NCI-H526 (cell line): Measurements from ENCODE around the gene EIF4G3.
"Not testable (repeated sequence)": the region's sequence is repeated elsewhere in the genome, so short reads cannot be mapped to it uniquely, and the experiment has no call there.

Experiments
- DNase-seq, 2 experiments: peaks; one replicate each; lab custom pipeline; 2025; lab: John Stamatoyannopoulos, UW

The EIF4G3 gene

DNA sequence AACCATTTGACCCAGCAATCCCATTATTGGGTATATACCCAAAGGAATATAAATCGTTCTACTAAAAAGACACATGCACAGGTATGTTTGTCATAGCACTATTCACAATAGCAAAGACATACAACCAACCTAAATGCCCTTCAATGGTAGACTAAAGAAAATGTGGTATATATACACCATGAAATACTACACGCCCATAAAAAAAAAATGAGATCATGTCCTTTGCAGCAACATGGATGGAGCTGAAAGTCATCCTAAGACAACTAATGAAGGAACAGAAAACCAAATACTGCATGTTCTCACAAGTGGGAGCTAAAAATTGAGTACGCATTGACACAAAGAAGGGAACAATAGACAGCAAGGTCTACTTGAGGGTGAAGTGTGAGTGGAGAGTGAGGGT lies 72.0 kb downstream of the EIF4G3 start:
- no peak for DNase-seq

GRCh38 chr1:21100481-21100921 lies 76.2 kb downstream of the EIF4G3 start:
- DNase-seq = no peak

GRCh38 chr1:21099869-21100131 lies 76.9 kb downstream of the EIF4G3 start:
- DNase-seq = no peak

GRCh38 chr1:21099034-21099868 lies 77.4 kb downstream of the EIF4G3 start:
- no peak for DNase-seq

GRCh38 chr1:21098186-21098915 lies 78.3 kb downstream of the EIF4G3 start:
- no peak for DNase-seq

DNA sequence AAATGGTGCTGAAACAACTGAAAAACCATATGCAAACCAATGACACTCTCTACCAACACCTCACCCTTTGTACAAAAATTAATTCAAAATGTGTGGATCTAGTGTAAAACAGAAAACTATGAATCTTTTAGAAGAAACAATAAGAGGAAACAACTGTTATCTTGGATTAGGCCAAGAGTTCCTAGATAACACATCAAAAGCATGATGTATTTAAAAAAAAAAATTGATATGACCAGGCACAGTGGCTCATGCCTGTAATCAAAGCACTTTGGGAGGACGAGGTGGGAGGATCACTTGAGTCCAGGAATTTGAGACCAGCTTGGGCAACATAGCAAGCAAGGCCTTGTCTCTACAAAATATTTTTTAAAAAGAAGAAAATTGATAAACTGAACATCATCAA lies 79.0 kb downstream of the EIF4G3 start:
- DNase-seq = no peak

GRCh38 chr1:21095976-21096375 lies 80.7 kb downstream of the EIF4G3 start:
- DNase-seq = no peak

DNA sequence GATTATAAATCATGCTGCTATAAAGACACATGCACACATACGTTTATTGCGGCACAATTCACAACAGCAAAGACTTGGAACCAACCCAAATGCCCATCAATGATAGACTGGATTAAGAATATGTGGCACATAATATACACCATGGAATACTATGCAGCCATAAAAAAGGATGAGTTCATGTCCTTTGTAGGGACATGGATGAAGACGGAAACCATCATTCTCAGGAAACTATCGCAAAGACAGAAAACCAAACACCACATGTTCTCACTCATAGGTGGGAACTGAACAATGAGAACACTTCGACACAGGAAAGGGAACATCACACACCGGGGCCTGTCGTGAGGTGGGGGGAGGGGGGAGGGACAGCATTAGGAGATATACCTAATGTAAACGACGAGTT lies 82.4 kb downstream of the EIF4G3 start:
- not testable (repeated sequence) for DNase-seq

DNA sequence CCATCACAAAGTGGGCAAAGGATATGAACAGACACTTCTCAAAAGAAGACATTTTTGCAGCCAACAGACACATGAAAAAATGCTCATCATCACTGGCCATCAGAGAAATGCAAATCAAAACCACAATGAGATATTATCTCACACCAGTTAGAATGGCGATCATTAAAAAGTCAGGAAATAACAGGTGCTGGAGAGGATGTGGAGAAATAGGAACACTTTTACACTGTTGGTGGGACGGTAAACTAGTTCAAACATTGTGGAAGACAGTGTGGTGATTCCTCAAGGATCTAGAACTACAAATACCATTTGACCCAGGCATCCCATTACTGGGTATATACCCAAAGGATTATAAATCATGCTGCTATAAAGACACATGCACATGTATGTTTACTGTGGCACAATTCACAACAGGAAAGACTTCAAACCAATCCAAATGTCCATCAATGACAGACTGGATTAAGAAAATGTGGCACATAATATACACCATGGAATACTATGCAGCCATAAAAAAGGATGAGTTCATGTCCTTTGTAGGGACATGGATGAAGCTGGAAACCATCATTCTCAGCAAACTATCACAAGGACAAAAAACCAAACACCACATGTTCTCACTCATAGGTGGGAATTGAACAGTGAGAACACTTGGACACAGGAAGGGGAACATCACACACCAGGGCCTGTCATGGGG lies 83.3 kb downstream of the EIF4G3 start:
- not testable (repeated sequence) for DNase-seq

DNA sequence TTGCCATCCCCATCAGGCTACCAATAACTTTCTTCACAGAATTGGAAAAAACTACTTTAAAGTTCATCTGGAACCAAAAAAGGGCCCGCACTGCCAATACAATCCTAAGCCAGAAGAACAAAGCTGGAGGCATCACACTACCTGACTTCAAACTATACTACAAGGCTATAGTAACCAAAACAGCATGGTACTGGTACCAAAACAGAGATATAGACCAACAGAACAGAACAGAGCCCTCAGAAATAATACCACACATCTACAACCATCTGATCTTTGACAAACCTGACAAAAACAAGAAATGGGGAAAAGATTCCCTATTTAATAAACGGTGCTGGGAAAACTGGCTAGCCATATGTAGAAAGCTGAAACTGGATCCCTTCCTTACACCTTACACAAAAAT lies 84.2 kb downstream of the EIF4G3 start:
- not testable (repeated sequence) for DNase-seq

GRCh38 chr1:21091053-21091690 lies 85.5 kb downstream of the EIF4G3 start:
- not testable (repeated sequence) for DNase-seq

- DNase-seq = no peak
Measured at GRCh38 chr1:21090463-21090862, 86.2 kb downstream of the EIF4G3 start.

- DNase-seq = no peak
Measured at GRCh38 chr1:21089731-21090130, 87.0 kb downstream of the EIF4G3 start.

DNA sequence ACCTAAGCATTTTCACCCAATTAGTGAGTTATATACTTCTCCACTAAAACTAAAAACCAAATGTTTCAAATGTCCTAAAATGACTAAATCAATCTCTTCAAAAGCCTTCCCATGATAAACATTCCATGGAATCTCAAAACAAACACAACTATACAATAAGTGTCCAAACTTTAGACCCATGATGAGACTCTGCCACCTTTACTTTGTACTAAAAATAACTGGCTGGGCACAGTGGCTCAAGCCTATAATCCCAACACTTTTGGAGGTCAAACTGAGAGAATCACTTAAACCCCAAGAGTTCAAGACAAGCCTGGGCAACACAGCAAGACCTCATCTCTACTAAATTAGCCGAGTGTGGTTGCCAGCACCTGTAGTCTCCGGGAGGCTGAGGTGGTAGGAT lies 87.4 kb downstream of the EIF4G3 start:
- no peak for DNase-seq

GRCh38 chr1:21084111-21084810 lies 92.4 kb downstream of the EIF4G3 start:
- DNase-seq = no peak

- DNase-seq = no peak
Measured at GRCh38 chr1:21082073-21082472, 94.6 kb downstream of the EIF4G3 start.

- DNase-seq = no peak
Measured at GRCh38 chr1:21077085-21077484, 99.6 kb downstream of the EIF4G3 start.

DNA sequence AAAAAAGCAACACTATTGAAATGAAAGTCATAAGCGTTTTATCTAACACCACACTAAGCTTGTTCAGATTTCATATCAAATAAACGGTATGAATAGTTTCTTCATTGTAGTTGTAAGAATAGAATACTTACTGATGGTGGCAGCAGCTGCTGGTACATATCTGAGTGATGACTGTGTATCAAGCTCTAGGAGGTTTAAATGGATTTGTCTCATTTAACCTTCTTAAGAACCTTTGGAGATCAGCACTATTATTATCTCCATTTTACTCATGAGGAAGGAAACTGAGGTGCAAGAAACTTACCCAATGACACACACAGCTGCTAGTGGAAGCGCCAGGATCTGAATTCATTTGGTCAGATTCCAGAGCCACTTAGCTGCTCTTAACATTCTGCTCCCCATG lies 104.0 kb downstream of the EIF4G3 start:
- DNase-seq = no peak

DNA sequence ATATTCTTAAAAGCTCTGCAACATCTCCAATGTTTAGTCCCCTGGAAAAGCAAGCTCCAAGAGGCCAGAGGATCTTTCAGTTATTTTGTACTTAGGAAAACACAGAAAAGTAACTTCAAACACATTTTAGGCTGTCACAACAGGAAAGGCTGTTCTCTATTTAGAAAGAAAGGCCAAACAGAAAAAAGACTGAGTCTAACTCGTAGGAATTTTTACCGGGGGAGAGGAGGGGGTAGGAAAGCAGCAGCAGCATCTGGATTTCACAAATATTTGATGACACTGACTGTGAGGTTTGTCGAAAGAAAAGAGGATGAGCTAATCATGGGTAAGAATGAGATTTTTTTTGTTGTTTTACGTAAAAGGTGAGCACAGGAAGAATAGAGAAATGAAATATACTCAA lies 107.1 kb downstream of the EIF4G3 start:
- no peak for DNase-seq

- no peak for DNase-seq
Measured at GRCh38 chr1:21068937-21069336, 107.8 kb downstream of the EIF4G3 start.

DNA sequence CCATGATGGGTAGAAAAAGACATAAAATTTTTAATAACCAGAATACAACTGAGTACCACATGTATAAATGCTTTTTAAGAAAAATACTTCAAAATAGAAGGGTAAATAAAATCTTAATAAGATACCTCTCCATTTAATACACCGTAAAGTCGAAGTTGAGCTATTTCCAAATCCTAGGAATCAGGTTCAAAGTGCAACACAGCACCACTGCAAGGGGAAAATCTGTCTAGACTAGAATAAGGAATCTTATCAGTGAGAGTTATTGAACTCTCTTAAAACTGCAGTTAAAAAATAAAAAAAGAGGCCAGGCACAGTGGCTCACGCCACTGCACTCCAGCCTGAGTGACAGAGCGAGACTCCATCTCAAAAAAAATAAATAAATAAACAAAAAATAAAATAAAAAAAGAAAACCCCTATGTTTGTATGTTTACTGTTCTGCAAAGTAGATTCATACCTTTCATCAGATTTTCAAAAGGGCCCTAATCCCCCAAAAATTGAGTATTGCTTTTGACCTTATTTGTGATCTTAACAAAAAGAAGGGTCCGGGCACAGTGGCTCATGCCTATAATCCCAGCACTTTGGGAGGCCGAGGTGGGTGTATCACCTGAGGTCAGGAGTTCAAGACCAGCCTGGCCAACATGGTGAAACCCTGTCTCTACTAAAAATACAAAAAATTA lies 109.0 kb downstream of the EIF4G3 start:
- DNase-seq = no peak
